Stimulated activated CD4-positive, alpha-beta T cell treated with anti-CD3 and anti-CD28 coated beads, Interleukin-12 subunit alpha, Interleukin-12 subunit beta, amount 100 ng/mL, for 48 hours (primary cell): ENCODE data around the gene TANGO2.

Experiments
- DNase-seq, 3 donors: peaks; one replicate each; pipeline ENCODE4 v3.0.0-alpha.2; 2020; ENCODE audit warnings: low read depth in 2 of 3, low spot score in 1 of 3

The TANGO2 gene

DNA sequence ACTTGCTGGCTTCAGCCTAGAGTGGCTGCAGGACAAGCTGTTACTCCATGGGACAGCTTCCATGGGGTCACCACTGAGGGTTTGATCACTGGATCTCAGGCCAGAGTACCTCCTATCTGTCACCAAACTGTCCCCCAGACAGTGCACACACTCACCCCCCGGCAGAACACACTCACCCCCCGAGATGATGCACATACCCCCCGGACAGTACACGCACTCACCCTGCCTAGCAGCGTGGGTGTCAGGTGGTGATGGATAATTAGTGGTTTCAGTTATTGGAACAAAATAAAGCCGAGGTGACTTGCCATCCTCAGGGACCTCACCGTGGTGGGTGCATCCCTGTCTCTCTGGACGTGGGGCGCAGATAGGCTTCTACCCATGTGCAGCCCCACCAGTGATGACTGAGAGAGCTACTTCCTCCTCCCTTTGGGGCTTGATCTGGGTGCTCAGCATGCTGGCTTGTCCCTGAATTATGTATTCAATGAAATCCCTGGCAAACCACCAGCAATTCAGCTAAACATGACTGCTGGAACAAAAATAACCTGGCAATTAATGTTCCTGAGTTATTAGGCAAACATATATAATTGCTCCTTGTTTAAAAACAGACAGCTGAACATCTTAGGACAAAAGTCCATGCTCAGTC, 18.9 kb downstream of the TANGO2 start:
- DNase-seq = no peak

GRCh38 chr22:20040327-20041200, 19.7 kb downstream of the TANGO2 start:
- no peak for DNase-seq

DNA sequence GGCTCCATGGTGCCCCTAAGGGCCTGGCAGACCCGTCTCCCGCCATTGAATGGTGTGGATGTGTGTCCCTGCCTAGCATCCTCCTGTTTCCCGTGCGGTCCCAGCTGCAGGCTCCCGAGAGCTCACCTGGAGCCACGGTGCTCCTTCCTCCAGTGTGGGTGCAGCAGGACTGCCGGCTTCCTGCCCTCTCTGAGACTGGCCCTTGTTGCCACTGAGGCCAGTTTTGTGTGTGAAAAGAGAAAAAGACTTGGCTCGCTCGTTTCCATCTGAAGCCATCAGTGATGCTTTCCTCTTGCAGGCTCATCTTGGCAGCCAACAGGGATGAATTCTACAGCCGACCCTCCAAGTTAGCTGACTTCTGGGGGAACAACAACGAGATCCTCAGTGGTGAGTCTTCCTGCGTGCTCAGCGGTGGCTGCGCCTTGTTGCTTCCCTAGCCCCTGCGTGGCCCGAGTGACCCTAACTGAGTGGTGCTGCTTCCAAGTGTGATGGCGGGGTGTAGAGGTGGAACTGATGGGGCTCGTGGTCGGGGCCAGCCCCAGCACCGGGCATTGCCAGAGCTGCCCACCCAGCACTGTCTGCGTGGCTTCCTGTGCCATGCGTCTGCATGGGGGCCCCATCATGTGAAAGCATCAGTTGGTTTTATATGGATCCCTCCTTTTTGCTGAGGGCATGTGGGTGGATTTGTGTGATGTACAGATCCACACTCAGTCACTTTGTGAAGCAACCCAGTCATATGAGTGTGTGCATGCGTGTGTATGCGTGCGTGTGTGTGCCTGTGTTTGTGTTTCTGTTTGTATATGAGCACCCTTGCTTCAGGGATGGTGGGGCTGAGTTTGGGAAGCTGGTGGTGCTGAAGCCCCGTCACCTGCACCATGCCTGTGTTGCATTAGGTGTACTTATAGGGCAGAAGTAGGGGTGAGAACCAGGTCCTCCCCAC, 22.4 kb downstream of the TANGO2 start:
- no peak for DNase-seq

- no peak for DNase-seq
Observed at GRCh38 chr22:20043997-20044342, 23.1 kb downstream of the TANGO2 start.

- DNase-seq = no peak
Observed at GRCh38 chr22:20044495-20045151, 23.7 kb downstream of the TANGO2 start.

DNA sequence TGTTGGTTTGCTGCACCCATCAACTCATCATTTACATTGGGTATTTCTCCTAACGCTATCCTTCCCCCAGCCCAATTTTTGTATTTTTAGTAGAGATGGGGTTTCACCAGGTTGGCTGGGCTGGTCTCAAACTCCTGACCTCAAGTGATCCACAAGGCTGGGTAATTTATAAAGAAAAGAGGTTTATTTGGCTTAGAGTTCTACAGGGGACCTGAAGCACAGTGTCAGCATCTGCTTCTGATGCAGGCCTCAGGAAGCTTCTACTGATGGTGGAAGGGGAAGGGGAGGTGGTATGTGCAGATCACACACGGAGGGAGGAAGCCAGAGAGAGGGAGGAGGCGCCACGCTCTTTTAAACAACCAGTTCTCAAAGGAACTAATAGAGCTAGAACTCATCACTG, 25.8 kb downstream of the TANGO2 start:
- no peak for DNase-seq

- no peak for DNase-seq
Observed at GRCh38 chr22:20051927-20052308, 31.0 kb downstream of the TANGO2 start.

DNA sequence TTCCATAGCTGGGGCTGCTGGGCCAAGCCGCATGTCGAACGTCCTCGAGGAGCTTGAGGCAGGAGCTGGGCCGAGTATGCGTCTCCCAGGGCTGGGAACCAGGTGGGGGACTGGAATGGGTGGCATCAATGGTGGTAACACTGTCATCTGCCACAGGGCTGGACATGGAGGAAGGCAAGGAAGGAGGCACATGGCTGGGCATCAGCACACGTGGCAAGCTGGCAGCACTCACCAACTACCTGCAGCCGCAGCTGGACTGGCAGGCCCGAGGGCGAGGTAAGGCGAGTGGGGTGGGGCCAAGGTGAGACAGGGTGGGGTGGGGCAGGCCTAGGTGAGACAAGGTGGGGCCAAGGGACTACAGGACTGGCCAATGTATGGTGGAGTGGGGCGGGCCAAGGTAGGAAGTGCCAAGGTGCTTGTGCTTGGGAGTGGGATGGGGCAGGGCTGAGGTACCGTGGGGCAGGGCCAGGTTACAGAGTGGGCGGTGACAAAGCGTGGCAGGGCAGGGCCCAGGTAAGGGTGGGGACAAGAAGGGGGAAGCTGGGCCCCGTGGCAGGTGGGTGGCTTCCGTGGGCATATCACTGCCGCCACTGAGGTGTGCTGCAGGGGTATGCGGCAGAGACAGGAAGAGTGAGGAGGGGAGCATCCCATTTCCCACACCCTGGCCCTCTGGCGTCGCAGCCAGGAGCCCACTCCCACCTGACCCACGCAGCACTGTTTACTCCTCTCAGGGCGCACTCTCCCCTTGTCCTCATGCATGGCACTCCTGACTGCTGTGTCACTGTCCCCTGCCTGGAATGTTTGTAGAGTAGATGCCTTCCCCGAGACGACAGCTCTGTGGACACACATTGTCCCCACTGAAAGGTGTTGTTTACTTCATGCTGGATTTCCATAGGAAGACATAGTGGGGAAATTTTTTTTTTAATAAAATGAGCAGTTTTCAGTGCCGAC, 31.7 kb downstream of the TANGO2 start:
- no peak for DNase-seq

- no peak for DNase-seq
Observed at GRCh38 chr22:20053407-20054033, 32.6 kb downstream of the TANGO2 start.

- DNase-seq = no peak
Observed at GRCh38 chr22:20054034-20054427, 33.1 kb downstream of the TANGO2 start.

- no peak for DNase-seq
Observed at GRCh38 chr22:20054485-20054884, 33.6 kb downstream of the TANGO2 start.

DNA sequence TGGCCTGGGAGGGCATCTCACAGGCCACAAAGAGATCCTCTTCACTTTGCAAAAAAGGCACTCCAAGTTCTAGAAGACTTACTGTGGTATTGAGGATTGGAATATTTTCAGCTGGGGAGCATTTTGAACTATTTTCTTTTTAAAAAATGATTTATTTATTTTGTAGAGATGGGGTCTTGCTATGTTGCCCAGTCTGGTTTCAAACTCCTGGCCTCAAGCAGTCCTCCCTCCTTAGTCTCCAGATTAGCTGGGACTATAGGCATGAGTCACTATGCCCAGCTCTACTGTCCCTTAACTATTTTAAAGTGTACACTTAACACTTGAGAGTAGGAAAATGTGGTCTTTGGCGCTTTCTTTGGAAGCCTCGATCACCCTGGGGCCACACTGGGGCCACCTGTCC, 34.2 kb downstream of the TANGO2 start:
- no peak for DNase-seq

GRCh38 chr22:20055654-20056053, 34.7 kb downstream of the TANGO2 start:
- DNase-seq = no peak

DNA sequence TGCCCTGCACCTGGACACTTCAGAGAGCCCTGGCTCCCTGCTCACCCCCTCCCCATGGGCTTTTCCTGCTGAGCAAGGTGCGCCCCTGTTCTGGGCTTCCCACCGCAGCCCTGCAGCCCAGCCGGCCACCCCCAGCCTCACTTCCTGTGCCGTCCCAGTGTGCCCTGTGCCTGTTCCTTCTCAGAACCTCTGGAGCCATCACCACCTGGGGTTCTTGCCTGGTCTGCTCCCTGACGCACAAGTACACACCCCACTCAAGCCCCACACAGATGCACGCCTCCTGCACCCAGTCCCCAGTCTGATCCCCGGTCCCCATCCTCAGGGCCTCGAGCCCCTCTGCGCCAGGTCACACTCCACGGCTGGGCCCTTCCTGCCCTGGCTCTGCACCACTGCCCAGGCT, 35.3 kb downstream of the TANGO2 start:
- no peak for DNase-seq

GRCh38 chr22:20056696-20057386, 35.9 kb downstream of the TANGO2 start:
- DNase-seq = no peak

DNA sequence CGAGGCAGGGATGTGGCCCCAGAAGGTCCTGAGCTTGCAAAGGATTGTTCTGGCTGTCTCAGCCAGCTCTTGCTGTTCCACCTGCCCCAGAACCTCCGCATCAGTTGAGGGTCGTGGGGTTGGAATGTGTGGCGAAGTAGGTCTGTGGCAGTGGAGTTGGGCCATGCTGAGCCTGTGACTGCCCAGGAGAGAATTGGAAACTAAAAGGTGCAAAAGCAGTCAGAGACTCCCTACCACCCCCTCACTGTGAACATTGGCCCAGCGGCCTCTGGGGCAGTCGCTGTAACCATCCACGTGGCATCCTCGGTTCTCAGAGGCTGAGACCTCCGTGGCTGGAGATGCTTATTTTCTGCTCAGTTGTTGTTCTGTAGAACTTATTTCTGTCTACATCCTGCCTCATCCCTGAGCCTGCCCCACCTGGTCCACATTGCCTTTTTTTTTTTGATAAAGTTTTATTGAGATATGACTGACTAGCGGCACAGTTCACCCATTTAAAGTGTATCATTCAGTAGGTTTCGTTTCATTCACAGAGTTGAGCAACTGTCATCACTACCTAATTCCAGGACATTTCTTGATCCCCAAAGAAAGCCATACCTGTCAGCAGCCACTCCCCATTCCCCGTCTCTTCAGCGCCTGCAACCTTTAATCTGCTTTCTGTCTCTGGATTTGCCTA, 36.8 kb downstream of the TANGO2 start:
- DNase-seq = no peak

DNA sequence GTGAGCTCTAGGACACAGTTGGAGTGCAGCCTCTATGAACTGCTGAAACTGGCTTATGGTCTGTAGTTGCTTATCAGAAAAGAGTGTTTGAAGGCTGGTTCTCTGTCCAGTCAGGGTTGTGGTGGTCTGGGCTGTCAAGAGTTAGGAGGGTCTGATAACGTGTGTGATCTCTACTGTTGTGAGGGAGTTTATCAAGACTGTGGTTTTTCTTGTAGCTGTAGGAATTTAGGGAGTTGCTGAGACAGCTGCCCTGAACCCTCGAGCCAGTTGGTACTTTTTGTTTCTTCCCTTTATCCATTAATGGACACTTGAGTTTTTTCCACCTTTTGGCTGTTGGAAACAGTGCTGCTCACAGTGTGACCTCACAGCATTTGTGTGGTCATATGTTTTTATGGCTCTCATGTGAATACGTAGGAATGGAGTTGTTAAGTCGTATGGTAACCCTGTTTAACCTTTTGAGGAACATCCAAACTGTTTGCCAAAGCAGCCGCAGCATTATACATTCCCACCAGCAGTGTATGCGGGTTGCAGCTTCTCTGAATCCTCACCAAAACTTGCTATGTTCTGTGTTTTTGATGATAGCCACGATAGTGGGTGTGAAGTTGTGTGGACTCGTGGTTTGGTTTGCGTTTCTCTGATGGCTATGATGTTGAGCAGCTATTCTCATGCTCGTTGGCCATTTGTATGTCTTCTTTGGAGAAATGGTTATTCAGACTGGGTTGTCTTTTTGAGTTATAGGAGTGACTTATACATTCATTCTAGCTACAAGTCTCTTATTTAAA, 38.3 kb downstream of the TANGO2 start:
- no peak for DNase-seq
